LNCaP clone FGC (cell line): ENCODE results near the gene ASL.
"Not testable (repeated sequence)": the region's sequence is repeated elsewhere in the genome, so short reads cannot be mapped to it uniquely, and the experiment has no call there.

ENCODE experiments used
- DNase-seq: peaks from one replicate; pipeline ENCODE4 v3.0.0-alpha.2; 2011; ENCODE audit warnings: low read depth
- H3K4me3 ChIP-seq: 2 replicates; pipeline ENCODE4 v1.5.1; 2011; ENCODE audit warnings: mild to moderate bottlenecking, low read depth, low read length, control low read depth
- TF ChIP-seq, protein P1 (sequence below): IDR thresholded peaks from 2 replicates; pipeline ENCODE4 v1.5.1; 2012; ENCODE audit warnings: mild to moderate bottlenecking; ENCODE audit not compliant: control insufficient read depth, insufficient read depth; ENCODE audit errors: extremely low read depth

ASL gene

DNA sequence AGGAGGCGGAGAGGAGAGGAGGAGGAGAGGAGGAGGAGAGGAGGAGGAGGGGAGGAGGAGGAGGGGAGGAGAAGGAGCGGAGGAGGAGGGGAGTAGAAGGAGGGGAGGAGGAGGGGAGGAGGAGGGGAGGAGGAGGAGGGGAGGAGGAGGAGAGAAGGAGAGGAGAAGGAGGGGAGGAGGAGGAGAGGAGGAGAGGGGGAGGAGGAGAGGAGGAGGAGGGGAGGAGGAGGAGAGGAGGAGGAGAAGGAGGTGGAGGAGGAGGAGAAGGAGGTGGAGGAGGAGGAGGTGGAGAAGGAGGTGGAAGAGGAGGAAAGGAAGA, 23.6 kb downstream of the ASL start:
- no peak for DNase-seq
- TF ChIP-seq, protein P1, sequence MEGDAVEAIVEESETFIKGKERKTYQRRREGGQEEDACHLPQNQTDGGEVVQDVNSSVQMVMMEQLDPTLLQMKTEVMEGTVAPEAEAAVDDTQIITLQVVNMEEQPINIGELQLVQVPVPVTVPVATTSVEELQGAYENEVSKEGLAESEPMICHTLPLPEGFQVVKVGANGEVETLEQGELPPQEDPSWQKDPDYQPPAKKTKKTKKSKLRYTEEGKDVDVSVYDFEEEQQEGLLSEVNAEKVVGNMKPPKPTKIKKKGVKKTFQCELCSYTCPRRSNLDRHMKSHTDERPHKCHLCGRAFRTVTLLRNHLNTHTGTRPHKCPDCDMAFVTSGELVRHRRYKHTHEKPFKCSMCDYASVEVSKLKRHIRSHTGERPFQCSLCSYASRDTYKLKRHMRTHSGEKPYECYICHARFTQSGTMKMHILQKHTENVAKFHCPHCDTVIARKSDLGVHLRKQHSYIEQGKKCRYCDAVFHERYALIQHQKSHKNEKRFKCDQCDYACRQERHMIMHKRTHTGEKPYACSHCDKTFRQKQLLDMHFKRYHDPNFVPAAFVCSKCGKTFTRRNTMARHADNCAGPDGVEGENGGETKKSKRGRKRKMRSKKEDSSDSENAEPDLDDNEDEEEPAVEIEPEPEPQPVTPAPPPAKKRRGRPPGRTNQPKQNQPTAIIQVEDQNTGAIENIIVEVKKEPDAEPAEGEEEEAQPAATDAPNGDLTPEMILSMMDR = no peak
- H3K4me3 ChIP-seq = peak overlapping the region; percentile 52

DNA sequence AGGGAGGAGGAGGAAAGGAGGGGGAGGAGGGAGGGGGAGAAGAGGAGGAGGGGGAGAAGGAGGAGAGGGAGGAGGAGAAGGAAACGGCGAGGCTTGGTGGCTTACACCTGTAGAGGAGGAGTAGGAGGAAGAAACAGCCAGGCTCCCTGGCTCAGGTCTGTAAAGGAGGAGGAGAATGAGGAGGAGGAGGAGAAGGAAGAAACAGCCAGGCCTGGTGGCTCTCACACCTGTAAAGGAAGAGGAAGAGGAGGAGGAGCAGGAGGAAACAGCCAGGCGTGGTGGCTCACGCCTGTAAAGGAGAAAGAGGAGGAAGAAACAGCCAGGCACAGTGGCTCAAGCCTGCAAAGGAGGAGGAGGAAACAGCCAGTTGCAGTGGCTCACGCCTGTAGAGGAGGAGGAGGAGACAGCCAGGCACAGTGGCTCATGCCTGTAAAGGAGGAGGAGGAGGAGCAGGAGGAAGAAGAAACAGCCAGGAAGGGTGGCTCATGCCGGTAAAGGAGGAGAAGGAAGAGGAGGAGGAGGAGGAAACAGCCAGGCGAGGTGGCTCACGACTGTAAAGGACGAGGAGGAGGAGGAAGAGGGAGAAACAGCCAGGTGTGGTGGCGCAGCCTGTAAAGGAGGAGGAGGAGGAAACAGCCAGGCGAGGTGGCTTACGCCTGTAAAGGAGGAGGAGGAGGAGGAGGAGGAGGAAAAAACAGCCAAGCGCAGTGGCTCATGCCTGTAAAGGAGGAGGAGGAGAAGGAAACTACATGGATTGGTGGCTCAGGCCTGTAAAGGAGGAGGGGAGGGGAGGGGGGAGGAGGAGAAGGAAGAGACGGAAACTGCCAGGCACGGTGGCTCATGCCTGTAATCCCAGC, 24.2 kb downstream of the ASL start:
- peak; percentile 98 for DNase-seq
- peak overlapping the region; percentile 52 for H3K4me3 ChIP-seq
- TF ChIP-seq, protein P1 = no peak

DNA sequence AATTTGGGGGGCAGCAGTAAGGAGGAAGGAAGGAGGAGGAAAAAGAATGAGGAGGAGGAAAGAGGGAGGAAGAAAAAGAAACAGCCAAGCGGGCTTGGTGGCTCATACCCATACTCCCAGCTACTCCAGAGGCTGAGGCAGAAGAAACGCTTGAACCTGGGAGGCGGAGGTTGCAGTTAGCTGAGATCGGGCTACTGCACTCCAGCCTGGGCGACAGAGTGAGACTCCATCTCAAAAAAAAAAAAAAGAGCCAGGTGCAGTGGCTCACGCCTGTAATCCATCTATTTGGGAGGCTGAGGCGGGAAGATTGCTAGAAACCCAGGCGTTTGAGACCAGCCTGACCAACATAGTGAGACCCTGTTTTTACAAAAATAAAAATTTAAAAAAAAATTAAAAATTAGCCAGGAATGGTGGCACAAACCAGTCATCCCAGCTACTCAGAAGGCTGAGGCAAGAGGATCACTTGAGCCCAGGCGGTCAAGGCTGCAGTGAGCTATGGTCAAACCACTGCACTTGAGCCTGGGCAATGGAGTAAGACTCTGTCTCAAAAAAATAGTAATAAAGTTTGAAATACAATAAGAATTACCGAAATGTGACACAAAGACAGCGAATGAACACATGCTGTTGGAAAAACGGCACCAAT, 24.9 kb downstream of the ASL start:
- TF ChIP-seq, protein P1 = no peak
- DNase-seq = no peak
- H3K4me3 ChIP-seq = peak overlapping the region; percentile 52

DNA sequence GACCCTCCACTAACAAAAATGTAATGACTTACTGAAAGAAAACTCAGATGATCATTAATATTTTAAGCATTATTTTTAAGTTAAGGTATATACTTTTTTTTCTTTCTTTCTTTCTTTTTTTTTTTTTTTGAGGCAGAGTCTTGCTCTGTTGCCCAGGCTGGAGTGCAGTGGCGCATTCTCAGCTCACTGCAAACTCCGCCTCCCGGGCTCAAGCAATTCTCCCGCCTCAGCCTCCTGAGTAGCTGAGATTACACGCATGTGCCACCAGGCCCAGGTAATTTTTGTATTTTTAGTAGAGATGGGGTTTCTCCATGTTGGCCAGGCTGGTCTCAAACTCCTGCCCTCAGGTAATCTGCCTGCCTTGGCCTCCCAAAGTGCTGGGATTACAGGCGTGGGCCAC, 26.5 kb downstream of the ASL start:
- not testable (repeated sequence) for H3K4me3 ChIP-seq, DNase-seq

DNA sequence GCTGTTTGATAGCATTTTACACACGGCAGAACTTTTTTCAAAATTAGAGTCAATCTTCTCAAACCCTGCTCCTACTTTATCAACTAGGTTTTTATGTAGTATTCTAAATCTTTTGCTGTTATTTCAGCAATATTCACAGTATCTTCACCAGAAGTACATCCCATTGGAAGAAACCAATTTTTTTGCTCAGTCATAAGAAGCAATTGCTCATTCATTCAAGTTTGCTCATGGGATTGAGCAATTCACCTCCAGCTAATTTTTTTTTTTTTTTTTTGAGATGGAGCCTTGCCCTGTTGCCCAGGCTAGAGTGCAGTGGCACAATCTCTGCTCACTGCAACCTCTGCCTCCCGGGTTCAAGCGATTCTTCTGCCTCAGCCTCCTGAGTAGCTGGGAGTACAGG, 28.4 kb downstream of the ASL start:
- DNase-seq, H3K4me3 ChIP-seq: not testable (repeated sequence)

DNA sequence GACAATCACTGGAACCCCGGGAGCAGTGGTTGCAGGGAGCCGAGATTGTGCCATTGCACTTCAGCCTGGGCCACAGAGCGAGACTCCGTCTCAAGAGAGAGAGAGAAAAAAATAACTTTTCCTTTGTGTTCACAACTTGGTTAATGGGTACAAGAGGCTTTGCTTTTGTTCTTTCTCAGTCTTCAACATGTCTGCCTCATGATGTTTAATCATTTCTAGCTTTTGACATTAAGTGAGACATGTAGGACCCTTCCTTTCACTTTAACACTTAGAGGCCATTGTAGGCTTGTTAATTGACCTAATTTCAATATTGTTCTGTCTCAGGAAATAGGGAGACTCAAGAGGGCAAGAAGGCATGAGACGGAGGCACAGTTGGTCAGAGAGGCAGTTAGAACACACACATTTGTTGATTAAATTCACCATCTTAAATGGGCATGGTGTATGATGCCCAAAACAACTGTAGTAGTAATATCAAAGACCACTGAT, 29.7 kb downstream of the ASL start:
- TF ChIP-seq, protein P1 = no peak
- no peak overlapping the region for H3K4me3 ChIP-seq
- no peak for DNase-seq

DNA sequence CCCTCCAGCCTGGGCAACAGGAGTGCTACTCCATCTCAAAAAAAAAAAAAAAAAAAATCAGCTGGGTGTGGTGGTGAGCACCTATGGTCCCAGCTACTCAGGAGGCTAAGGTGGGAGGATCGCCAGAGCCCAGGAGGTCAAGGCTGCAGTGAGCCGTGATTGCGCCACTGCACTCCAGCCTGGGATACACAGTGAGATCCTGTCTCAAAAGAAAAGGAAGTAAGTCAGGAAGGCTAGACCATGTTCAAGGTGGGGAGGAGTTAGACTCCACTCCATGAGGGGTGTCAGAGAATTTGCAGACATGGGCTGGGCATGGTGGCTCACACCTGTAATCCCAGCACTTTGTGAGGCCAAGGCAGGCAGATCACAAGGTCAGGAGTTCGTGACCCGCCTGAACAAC, 32.8 kb downstream of the ASL start:
- not testable (repeated sequence) for DNase-seq, H3K4me3 ChIP-seq

DNA sequence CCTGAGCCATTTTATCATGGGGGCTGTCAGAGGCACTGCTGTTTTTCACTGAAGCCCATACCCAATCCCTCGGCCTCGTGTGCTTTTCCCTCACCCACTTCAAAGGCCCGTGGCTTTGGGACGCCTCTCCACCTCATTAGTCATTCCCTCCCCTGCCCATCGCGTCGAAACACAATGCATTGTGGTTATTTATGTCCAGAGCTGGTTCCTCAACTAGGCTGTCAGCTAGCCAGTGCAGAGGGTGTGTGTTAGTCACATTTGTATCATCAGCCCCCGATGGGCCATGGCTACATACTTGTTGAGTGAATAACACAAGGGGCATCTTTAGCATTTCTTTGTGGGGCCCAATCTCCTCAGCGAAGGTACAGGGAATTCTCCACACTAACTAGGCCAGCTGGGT, 35.2 kb downstream of the ASL start:
- TF ChIP-seq, protein P1 = no peak
- no peak for DNase-seq
- no peak overlapping the region for H3K4me3 ChIP-seq
